Effector memory CD8-positive, alpha-beta T cell (primary cell): ENCODE measurements around the gene IL1RAPL1.
"Not testable (repeated sequence)": the region's sequence is repeated elsewhere in the genome, so short reads cannot be mapped to it uniquely, and the experiment has no call there.

Experiments used
- ATAC-seq: fragments of 150-1000 bp; cut with Tn5 transposase; replicated peaks from 2 replicates; pipeline ENCODE4 v1.10.0; 2021; ENCODE audit warnings: mild to moderate bottlenecking, moderate library complexity
- DNase-seq, 3 experiments: peaks; one replicate each; pipeline ENCODE4 v3.0.0; 2021
- H3K27ac Mint-ChIP-seq, 2 donors: one replicate each; pipeline ENCODE4 v1.8.0; 2022; ENCODE audit warnings: mild to moderate bottlenecking in 2 of 2, mixed read lengths in 2 of 2, moderate library complexity in 2 of 2
- H3K27me3 Mint-ChIP-seq, 2 donors: one replicate each; pipeline ENCODE4 v1.8.0; 2022; ENCODE audit warnings: mixed read lengths in 2 of 2
- H3K36me3 Mint-ChIP-seq: one replicate; pipeline ENCODE4 v1.8.0; 2022; ENCODE audit warnings: mild to moderate bottlenecking, moderate library complexity, mixed read lengths; ENCODE audit not compliant: insufficient read depth
- H3K4me1 Mint-ChIP-seq, 2 donors: one replicate each; pipeline ENCODE4 v1.8.0; 2022; ENCODE audit warnings: low read depth in 2 of 2, mixed read lengths in 2 of 2
- H3K4me3 Mint-ChIP-seq, 2 donors: one replicate each; pipeline ENCODE4 v1.8.0; 2022; ENCODE audit warnings: mild to moderate bottlenecking in 2 of 2, mixed read lengths in 2 of 2, moderate library complexity in 2 of 2
- H3K9me3 Mint-ChIP-seq, 2 donors: one replicate each; pipeline ENCODE4 v1.8.0; 2022; ENCODE audit warnings: mixed read lengths in 2 of 2

The IL1RAPL1 gene

DNA sequence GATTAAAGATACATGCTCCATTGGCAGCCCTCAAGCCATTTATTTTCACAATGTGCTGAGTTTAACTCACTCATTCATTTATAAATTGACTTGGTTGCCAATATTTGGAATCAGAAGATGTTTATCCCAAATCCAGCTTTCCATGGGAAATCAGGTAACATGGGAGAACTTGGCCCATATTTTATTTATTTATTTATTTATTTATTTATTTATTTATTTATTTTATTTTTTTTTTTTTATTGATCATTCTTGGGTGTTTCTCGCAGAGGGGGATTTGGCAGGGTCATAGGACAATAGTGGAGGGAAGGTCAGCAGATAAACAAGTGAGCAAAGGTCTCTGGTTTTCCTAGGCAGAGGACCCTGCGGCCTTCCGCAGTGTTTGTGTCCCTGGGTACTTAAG is 745.2 kb downstream of the IL1RAPL1 start:
- not testable (repeated sequence) for H3K4me1 Mint-ChIP-seq, ATAC-seq, H3K27ac Mint-ChIP-seq

DNA sequence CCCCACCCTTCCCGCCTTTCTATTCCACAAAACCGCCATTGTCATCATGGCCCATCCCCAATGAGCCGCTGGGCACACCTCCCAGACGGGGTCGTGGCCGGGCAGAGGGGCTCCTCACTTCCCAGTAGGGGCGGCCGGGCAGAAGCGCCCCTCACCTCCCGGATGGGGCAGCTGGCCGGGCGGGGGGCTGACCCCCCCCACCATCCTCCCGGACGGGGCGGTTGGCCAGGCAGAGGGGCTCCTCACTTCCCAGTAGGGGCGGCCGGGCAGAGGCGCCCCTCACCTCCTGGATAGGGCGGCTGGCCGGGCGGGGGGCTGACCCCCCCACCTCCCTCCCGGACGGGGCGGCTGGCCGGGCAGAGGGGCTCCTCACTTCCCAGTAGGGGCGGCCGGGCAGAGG is 745.8 kb downstream of the IL1RAPL1 start:
- DNase-seq, H3K27ac Mint-ChIP-seq, H3K36me3 Mint-ChIP-seq, H3K4me3 Mint-ChIP-seq, ATAC-seq, H3K9me3 Mint-ChIP-seq, H3K4me1 Mint-ChIP-seq, H3K27me3 Mint-ChIP-seq: not testable (repeated sequence)

More for the DNA sequence above, 745.2 kb downstream of the IL1RAPL1 start:
- H3K4me3 Mint-ChIP-seq, H3K27me3 Mint-ChIP-seq, H3K36me3 Mint-ChIP-seq, H3K9me3 Mint-ChIP-seq, DNase-seq: not testable (repeated sequence)

DNA sequence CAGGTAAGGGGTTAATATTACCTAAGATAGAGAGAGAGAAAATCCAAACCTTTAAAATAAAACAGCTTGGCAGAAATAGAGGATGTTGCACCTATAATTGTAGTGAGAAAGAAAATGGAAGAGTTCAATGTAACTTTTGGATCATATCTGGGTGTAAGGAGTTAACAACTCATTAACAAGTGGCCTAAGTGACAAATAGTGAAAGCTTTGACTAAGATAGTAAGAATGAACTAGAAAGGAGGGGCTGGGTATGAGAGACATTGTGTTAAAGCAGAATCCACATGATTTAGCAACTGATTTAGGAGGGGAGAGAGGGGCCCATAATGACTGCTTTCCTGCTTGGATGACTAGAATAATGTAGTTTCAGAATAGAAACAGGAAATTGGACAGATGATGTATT is 761.0 kb downstream of the IL1RAPL1 start:
- H3K36me3 Mint-ChIP-seq = no peaks in the 10 kb centered on the region
- ATAC-seq (no peak), DNase-seq (no peak)
- no peak overlapping the region for H3K27ac Mint-ChIP-seq
- H3K4me3 Mint-ChIP-seq = no peak overlapping the region
- H3K9me3 Mint-ChIP-seq = no peaks in the 10 kb centered on the region
- no peaks in the 10 kb centered on the region for H3K27me3 Mint-ChIP-seq
- H3K4me1 Mint-ChIP-seq = no peaks in the 10 kb centered on the region

DNA sequence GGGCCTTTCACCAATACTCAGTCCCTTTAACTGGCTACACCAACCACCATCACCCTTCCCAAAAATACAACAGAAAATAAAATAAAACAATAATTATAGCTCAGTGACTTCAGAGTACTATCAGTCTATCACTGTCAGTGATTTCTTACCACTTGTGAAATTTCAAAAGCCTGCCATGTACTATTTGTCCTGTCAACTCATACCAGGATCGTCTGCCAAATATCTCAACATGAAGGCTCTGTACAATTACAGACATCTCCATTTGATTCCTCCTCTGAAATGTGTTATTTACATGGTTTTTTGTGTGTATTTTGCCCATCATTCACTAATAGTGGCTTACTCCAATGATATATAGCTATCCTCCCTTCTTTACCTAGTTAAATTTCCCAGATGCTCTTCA is 772.0 kb downstream of the IL1RAPL1 start:
- ATAC-seq (no peak), DNase-seq (no peak)

DNA sequence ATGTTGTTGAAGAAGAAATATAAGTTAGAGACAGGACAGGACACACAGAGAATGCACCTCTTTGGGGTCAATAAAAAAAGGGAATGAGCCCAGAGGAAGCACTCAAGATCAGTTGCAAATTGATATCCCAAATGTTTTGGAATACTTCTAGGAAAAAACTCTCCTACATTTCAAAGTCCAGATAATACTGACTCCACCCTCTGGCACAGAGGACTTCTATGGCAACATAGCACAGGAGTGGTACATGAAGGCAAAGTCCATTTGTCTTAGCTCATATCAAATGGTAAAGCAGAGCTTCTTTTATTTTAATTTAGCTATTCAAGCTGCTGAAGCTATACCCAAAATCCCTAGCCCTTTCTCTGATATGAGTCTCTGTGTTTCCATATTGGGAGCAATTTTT is 787.5 kb downstream of the IL1RAPL1 start:
- not testable (repeated sequence) for H3K4me3 Mint-ChIP-seq, H3K4me1 Mint-ChIP-seq, H3K27me3 Mint-ChIP-seq, ATAC-seq, DNase-seq, H3K9me3 Mint-ChIP-seq, H3K36me3 Mint-ChIP-seq, H3K27ac Mint-ChIP-seq

More for the DNA sequence above, 772.0 kb downstream of the IL1RAPL1 start:
- Mint-ChIP-seq H3K27ac (no peak overlapping the region), H3K4me3 (no peak overlapping the region), H3K9me3 (no peaks in the 10 kb centered on the region), H3K36me3 (no peaks in the 10 kb centered on the region), H3K4me1 (no peaks in the 10 kb centered on the region), H3K27me3 (no peaks in the 10 kb centered on the region)

DNA sequence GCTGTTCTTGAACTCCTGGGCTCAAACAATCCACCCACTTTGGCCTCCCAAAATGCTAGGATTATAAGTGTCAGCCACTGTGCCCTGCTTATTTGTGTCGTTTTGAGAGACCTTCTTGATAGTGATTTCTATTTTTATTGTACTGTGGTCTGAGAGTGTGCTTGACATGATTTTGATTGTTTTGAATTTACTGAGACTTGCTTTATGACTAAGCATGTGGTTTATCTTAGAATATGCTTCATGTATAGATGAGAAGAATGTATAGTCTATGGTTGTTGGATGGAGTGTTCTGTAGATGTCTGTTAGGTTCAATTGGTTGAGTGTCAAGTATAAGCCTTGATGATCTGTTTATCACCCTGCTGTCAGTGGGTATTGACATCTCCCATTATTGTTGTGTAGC is 789.3 kb downstream of the IL1RAPL1 start:
- no peaks in the 10 kb centered on the region for H3K36me3 Mint-ChIP-seq
- peaks cover 0 to 2% of the 10 kb centered on the region in 2 donors for H3K9me3 Mint-ChIP-seq
- ATAC-seq = no peak
- no peak for DNase-seq
- H3K4me3 Mint-ChIP-seq = no peak overlapping the region
- no peaks in the 10 kb centered on the region for H3K27me3 Mint-ChIP-seq
- H3K4me1 Mint-ChIP-seq = no peaks in the 10 kb centered on the region
- no peak overlapping the region for H3K27ac Mint-ChIP-seq

DNA sequence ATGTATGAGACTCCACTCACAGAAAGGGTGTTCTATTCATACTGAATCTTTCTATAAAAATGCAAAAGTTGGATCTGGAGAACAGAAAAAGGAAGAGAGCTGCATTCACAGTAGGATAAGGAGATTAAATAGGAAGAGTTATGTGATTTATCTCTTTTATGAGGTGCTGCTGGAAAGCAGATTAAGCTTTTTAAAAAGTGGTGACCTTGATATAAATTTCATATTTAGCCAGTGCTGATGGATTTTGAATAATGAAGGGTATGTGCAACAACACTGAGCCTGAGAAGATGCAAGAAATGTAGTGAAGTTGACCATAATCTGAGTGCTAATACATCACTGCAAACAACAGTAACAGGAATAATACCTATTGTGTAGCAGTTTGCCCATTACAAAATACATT is 795.6 kb downstream of the IL1RAPL1 start:
- DNase-seq (no peak), ATAC-seq (no peak)
- Mint-ChIP-seq H3K4me1 (no peaks in the 10 kb centered on the region), H3K27me3 (no peaks in the 10 kb centered on the region), H3K9me3 (peaks cover 2 to 6% of the 10 kb centered on the region in 2 donors), H3K36me3 (no peaks in the 10 kb centered on the region), H3K4me3 (no peak overlapping the region), H3K27ac (no peak overlapping the region)

DNA sequence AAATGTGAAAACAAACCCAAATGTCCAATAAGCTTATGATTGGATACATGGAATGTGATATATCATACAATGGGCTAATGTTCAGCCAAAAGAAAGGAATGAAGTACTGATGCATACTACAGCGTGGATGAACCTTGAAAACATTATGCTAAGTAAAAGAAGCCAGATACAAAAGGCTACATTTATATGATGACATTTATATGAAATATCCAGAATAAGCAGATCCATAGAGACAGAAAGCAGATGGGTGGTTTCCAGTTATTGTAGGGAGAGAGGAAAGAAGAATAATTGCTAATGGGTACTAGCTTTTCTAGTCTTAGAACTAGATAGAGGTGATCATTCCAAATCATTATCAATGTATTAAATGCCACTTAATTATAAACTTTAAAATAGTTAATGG is 801.3 kb downstream of the IL1RAPL1 start:
- Mint-ChIP-seq H3K36me3 (no peaks in the 10 kb centered on the region), H3K27ac (no peak overlapping the region), H3K9me3 (peaks cover 2 to 6% of the 10 kb centered on the region in 2 donors), H3K27me3 (no peaks in the 10 kb centered on the region), H3K4me3 (no peak overlapping the region), H3K4me1 (no peaks in the 10 kb centered on the region)
- ATAC-seq (no peak), DNase-seq (no peak)

DNA sequence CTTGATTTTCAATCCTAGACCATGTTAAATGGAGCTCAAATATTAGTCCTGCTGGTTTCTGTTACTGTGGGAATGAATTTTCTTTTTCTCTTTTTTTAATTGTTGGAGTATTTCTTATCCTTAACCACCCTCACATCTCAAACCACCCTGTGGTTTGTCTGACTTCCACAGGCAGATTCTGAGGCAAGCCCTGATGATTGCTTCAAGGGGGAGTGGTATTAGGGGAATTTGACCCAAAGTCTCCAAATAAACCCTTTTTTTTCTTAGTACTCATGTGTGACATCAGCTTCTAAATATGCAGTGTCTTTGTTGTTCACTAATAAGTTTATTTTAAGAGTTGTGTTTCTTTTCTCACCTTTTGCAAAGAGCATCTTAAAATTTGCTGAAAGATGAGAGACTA is 810.3 kb downstream of the IL1RAPL1 start:
- DNase-seq (no peak), ATAC-seq (no peak)
- no peaks in the 10 kb centered on the region for H3K36me3 Mint-ChIP-seq
- no peaks in the 10 kb centered on the region for H3K4me1 Mint-ChIP-seq
- H3K27me3 Mint-ChIP-seq = no peaks in the 10 kb centered on the region
- H3K4me3 Mint-ChIP-seq = no peak overlapping the region
- no peak overlapping the region for H3K27ac Mint-ChIP-seq
- peaks cover 0 to 2% of the 10 kb centered on the region in 2 donors for H3K9me3 Mint-ChIP-seq

DNA sequence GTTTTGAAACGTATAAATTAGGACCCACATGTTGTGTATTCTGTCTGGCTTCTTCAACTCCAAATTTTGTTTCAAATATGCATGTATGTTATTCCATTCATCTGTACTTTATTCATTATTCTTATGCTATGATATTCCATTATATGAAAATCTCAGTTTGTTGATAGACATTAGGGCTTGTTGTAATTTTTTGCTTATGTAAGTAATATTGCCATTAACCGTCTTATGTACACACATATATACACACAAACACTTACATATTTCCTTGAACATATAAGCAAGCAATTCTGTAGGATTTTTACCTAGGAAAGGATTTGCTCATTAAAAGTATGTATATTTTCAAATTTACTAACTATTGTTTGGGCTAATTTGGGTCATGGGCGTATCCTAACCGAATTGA is 820.1 kb downstream of the IL1RAPL1 start:
- Mint-ChIP-seq H3K4me1 (no peaks in the 10 kb centered on the region), H3K36me3 (peaks cover 5% of the 10 kb centered on the region), H3K9me3 (no peaks in the 10 kb centered on the region), H3K27me3 (no peaks in the 10 kb centered on the region), H3K4me3 (no peak overlapping the region), H3K27ac (no peak overlapping the region)
- ATAC-seq = no peak
- no peak for DNase-seq

DNA sequence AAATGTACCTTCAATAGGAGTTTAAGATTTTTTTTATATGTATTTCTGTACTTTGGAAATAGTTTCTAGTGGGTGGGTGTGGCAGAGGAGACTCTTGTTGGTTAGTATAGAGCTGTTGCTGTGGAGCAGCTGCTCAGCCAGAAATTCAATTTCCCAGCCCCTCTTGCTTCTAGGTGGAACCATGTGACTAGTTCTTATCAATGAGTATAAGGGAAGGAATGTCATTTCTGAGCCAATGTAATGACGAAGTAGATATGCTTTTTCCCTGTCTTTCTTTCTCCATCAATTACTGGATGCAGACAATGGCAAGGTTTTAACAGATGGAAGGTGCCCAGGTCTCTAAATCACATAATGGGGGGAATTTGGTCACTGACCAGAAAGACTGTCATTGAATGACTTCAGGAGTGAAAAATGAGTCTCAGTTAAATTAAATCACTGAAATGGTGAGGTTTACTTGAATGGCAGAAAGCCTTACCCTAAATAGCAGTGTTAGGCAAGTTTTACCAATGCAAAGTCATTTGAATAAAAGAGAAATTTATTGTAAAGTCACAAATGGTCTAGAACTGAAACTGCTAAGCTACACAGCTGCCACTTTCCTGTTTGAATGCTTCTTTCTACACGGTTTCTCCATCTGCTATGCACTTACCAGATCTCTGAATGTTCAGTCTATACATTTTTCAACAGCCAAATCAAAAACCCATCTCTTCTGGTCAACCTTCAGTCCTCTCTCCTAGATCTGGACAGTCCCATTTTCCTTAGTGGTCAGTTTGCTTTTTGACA is 832.7 kb downstream of the IL1RAPL1 start:
- H3K36me3 Mint-ChIP-seq = no peaks in the 10 kb centered on the region
- DNase-seq (no peak), ATAC-seq (no peak)
- H3K4me1 Mint-ChIP-seq = no peaks in the 10 kb centered on the region
- H3K9me3 Mint-ChIP-seq = no peaks in the 10 kb centered on the region
- H3K27me3 Mint-ChIP-seq = no peaks in the 10 kb centered on the region
- H3K27ac Mint-ChIP-seq = no peak overlapping the region
- no peak overlapping the region for H3K4me3 Mint-ChIP-seq

DNA sequence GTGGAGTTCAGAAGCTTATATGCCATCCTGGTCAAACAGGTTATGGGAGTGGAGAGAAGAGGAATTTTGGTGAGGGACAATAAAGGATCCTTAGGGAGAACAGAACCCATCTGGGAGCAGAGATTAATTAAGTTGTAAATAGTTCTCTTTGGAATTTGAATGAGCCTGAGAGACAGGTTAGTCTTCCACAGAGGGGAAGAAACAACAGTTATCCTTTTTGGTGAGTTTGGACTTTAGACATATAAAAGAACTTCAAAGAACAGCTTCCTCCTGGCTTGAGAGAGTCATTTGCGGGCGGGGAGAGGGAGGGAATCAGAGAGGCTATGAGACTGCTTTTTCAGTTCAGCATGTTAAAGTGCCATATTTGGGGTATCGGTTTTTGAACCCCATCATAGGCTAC is 834.8 kb downstream of the IL1RAPL1 start:
- no peaks in the 10 kb centered on the region for H3K36me3 Mint-ChIP-seq
- no peak overlapping the region for H3K27ac Mint-ChIP-seq

DNA sequence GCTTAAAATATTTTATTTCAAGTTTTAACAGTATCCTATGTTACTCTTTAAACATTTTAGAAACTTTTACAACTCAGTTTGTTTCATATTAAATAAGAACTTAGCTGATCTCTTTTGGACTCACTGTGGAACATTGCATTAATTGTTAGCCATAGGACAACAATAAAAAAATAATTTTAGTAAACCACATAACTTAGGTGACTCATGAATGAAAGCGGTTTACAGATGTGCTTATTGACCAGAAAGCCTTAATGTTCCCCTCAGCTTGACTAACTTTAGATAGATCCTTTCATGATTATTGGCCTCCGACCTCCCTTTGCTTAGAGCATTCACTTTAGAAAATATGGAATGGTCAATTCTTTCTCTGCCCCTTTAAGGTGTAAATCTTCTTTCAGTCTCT is 844.6 kb downstream of the IL1RAPL1 start:
- Mint-ChIP-seq H3K4me3 (no peak overlapping the region), H3K27ac (no peak overlapping the region), H3K36me3 (peaks cover 2% of the 10 kb centered on the region), H3K4me1 (no peaks in the 10 kb centered on the region), H3K9me3 (peaks cover 0 to 4% of the 10 kb centered on the region in 2 donors), H3K27me3 (no peaks in the 10 kb centered on the region)
- no peak for DNase-seq
- ATAC-seq = no peak

More for the DNA sequence above, 834.8 kb downstream of the IL1RAPL1 start:
- DNase-seq (no peak), ATAC-seq (no peak)
- no peaks in the 10 kb centered on the region for H3K4me1 Mint-ChIP-seq
- no peaks in the 10 kb centered on the region for H3K27me3 Mint-ChIP-seq
- no peak overlapping the region for H3K4me3 Mint-ChIP-seq
- H3K9me3 Mint-ChIP-seq = no peaks in the 10 kb centered on the region

DNA sequence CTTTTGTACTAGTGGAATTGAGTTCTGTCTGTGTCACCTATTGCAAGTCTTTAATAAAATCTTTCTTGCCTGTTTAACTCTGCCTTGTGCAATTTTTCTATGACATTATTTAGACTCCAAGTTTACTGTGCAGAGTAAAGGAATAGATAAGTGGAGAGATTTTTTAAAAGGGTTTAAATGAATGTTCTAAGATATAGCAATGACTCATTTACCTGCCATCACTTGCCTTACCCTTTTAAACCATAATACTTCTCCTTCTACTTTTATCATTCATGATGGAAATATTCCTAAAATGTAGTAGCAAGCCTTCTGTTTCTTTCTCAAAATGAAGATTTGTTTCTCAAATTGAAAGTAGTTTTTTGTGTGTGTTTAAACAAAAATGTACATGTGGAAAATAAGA is 845.3 kb downstream of the IL1RAPL1 start:
- Mint-ChIP-seq H3K36me3 (peaks cover 2% of the 10 kb centered on the region), H3K4me3 (no peak overlapping the region), H3K27ac (no peak overlapping the region), H3K9me3 (peaks cover 0 to 4% of the 10 kb centered on the region in 2 donors), H3K4me1 (no peaks in the 10 kb centered on the region), H3K27me3 (no peaks in the 10 kb centered on the region)
- ATAC-seq (no peak), DNase-seq (no peak)
